NB4 (cell line): Measurements from ENCODE around the gene SSH2.

ENCODE experiments used
- DNase-seq: peaks from one replicate; pipeline ENCODE4 v3.0.0; 2010; ENCODE audit warnings: low read depth
- H3K4me3 ChIP-seq: one replicate; pipeline ENCODE4 v1.5.1; 2011; ENCODE audit warnings: mild to moderate bottlenecking, low read depth, low read length, moderate library complexity
- MYC ChIP-seq: IDR thresholded peaks from 2 replicates; pipeline ENCODE4 v1.6.1; 2011; ENCODE audit warnings: low read depth, low read length
- POLR2A ChIP-seq: IDR thresholded peaks from 2 replicates; pipeline ENCODE4 v1.6.1; 2011; ENCODE audit warnings: mild to moderate bottlenecking; ENCODE audit not compliant: insufficient read length; ENCODE audit errors: extremely low read depth
- TF ChIP-seq, protein P1 (sequence below): IDR thresholded peaks from 2 replicates; pipeline ENCODE4 v1.6.1; 2011; ENCODE audit warnings: low read depth, low read length
- TF ChIP-seq, protein P2 (sequence below): IDR thresholded peaks from one replicate; pipeline ENCODE4 v1.5.1; 2012; ENCODE audit warnings: low read depth, low read length

Gene SSH2

DNA sequence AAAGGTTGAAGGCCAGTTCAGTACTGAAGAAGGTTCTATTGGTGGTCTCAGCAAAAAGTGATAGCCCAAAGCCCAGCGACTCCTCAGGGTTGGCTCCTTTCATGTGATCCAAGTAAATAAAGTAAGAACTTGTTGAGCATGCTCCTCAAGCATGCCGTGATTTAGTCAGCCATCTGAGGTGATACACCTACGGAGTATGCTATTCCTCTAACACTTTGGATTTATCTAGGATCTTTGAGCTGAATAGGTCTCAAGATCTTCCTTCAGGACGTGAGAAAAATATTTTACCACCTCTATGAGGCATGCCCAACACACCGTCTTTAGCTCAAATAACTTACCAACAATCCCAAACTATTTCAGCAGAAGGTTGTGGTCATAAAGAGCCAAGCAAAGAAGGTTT, 154.0 kb downstream of the SSH2 start:
- TF ChIP-seq POLR2A (no peak), MYC (no peak)
- TF ChIP-seq, protein P1, sequence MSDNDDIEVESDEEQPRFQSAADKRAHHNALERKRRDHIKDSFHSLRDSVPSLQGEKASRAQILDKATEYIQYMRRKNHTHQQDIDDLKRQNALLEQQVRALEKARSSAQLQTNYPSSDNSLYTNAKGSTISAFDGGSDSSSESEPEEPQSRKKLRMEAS = no peak
- TF ChIP-seq, protein P2, sequence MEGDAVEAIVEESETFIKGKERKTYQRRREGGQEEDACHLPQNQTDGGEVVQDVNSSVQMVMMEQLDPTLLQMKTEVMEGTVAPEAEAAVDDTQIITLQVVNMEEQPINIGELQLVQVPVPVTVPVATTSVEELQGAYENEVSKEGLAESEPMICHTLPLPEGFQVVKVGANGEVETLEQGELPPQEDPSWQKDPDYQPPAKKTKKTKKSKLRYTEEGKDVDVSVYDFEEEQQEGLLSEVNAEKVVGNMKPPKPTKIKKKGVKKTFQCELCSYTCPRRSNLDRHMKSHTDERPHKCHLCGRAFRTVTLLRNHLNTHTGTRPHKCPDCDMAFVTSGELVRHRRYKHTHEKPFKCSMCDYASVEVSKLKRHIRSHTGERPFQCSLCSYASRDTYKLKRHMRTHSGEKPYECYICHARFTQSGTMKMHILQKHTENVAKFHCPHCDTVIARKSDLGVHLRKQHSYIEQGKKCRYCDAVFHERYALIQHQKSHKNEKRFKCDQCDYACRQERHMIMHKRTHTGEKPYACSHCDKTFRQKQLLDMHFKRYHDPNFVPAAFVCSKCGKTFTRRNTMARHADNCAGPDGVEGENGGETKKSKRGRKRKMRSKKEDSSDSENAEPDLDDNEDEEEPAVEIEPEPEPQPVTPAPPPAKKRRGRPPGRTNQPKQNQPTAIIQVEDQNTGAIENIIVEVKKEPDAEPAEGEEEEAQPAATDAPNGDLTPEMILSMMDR = no peak
- no peak for DNase-seq
- H3K4me3 ChIP-seq = no peak overlapping the region

- no peak for DNase-seq
These were observed 157.0 kb downstream of the SSH2 start for GRCh38 chr17:29772981-29773380.

DNA sequence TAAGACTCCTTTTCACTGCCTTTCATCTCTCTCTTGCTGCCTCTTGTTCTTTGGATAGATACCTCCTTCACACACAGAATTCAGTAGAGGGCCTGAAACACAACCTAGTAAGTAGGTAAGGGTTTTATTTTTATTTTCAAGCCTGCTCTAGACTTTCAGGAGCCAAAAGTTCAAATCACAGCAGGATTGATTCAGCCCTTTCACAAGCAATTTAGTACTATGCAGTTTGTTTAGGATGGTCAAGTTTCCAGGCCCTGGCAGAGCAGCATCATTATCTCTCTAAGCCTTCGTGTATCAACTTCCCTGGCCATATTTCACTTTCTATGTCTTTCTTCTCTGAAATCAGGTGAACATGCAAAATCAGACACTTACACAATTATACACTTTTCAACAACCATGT, 158.5 kb downstream of the SSH2 start:
- no peak for DNase-seq
- no peak overlapping the region for H3K4me3 ChIP-seq
- no peak for TF ChIP-seq POLR2A
- TF ChIP-seq, protein P2 = no peak

More at GRCh38 chr17:29772981-29773380, 157.0 kb downstream of the SSH2 start:
- H3K4me3 ChIP-seq = no peak overlapping the region
- TF ChIP-seq, protein P1 = no peak
- TF ChIP-seq POLR2A (no peak), MYC (no peak)
- TF ChIP-seq, protein P2 = no peak

DNA sequence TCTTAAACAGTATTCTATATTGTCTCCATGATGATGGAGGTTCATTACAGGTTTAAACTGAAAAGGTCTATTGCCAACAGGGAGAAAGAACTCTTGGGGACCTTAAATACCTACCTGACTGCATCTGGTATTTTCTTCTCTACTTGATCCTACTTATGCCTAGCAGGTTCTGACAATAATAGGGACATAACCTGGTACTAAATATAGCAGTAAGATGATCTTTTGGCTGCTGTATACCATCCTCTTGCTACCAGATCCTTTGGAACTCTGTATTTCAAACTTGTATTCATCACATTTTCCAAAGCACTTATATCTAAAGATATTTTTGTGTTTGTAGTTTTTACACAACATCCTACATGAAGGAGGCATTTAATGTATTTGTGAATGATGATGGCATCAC, 160.8 kb downstream of the SSH2 start:
- DNase-seq = no peak
- TF ChIP-seq, protein P1 = no peak
- TF ChIP-seq POLR2A (no peak), MYC (no peak)
- TF ChIP-seq, protein P2 = no peak
- no peak overlapping the region for H3K4me3 ChIP-seq

DNA sequence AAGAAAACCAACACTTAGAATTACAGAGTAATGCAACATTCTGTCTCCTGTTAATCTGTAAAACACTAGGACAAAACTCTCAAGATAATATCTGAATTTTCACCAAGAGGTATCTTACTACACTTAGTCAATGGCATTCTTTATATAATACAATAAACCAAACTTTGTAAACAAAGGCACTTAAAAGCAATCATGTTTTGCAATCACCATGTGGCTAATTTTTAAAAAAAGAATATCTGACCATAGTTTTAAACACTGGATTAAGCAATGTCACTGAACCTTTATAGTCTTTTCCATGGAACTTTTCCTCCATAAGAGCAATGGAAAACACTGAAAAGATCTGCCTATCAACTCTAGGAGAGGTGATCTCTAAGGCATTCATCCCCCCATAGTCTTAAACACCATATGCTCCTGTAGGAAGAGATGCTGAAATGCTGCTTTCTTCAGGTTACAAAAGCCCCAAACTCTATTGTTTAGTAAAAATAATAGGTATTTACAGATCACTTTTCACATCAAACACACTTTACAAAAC, 163.2 kb downstream of the SSH2 start:
- TF ChIP-seq POLR2A (no peak), MYC (no peak)
- TF ChIP-seq, protein P1 = no peak

DNA sequence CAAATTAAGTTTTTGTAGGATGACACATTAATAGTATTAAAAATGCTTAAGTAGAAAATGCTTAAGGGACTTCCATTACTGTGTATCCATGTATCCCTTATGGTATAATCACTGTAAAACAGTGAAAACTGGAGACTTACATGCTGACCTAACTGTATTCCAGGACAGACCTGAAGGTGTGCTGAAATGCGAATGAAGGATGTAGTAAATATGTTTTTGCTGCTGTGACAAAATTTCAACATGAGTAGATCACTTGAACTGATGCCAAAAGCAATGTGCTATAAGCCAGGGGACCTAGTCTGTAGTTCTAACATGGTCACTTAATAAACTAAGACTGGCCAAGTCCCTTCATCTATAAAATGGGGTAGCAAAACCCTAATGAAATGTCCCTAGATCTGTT, 165.3 kb downstream of the SSH2 start:
- no peak for TF ChIP-seq POLR2A
- TF ChIP-seq, protein P1 = no peak
- TF ChIP-seq, protein P2 = no peak
- TF ChIP-seq MYC = no peak
- DNase-seq = no peak

More for the DNA sequence above, 163.2 kb downstream of the SSH2 start:
- H3K4me3 ChIP-seq = no peak overlapping the region
- DNase-seq = no peak

More for the DNA sequence above, 165.3 kb downstream of the SSH2 start:
- H3K4me3 ChIP-seq = no peak overlapping the region
